DMS53 treated with DMSO at 0.1 percent for 48 hours (cell line): Measurements from ENCODE around the gene ADAM10.
"Not testable (repeated sequence)": the region's sequence is repeated elsewhere in the genome, so short reads cannot be mapped to it uniquely, and the experiment has no call there.

ENCODE experiments used
- DNase-seq: peaks from one replicate; lab custom pipeline; 2025; ENCODE audit not compliant: unreplicated experiment; lab: John Stamatoyannopoulos, UW

The ADAM10 gene

DNA sequence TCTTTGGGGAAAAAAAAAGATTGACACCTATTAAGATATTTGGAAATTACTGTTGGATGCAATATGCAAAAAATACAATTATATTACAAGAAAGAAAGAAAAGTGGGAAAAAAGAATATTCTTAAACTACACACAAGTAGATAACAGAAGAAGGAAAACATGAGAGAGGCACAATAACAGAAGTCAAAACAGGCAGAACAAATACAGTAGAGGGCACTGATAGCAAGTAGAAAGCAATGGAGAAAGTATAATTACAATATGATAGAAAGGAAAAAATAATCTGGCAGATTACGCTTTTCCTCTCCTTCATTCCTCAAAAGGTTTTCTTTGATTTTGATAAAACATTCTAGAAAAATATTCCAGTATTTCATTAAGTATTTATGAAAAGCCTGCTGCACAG, 72.1 kb downstream of the ADAM10 start:
- no peak for DNase-seq

- no peak for DNase-seq
These were observed 72.7 kb downstream of the ADAM10 start for GRCh38 chr15:58676766-58677165.

GRCh38 chr15:58671186-58671585, 78.3 kb downstream of the ADAM10 start:
- DNase-seq = no peak

GRCh38 chr15:58669108-58669507, 80.4 kb downstream of the ADAM10 start:
- no peak for DNase-seq

GRCh38 chr15:58666957-58667356, 82.5 kb downstream of the ADAM10 start:
- DNase-seq = no peak

- DNase-seq = no peak
These were observed 83.8 kb downstream of the ADAM10 start for GRCh38 chr15:58665672-58666071.

DNA sequence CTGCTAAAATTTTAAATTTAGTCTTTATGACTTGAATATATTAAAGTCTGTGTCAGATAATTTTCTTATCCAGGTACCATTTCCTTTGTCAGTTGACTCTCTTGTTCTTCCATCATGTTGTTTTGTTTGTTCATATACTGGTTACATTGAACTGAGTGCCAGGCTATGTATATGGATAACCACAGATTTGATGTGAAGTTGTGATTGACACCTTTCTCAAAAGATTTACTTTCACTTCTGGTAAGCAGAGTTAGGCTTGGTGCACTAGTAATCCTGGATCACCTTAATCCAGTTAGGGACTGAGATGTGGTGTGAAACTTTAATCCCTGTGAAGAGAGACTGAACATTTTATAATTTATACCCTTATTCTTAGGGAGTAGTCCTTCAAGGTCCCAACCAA, 99.4 kb downstream of the ADAM10 start:
- no peak for DNase-seq

DNA sequence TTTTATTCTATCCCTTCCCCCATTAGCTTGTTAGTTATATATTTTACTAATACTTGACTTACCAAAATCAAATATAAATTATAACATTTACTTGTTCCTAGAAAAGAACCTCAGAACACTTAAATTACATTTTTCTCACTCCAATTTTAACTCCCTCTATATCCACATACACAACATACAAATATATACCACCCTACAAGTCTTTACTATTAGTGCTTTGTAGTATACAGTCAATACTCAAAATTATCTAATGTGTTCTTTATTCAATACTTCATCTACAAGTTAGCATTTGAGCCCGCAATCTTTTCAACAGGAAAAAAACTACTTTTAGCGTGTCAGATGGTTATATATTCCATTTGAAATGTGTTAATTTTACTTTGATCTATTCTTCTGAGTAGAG, 100.3 kb downstream of the ADAM10 start:
- DNase-seq = no peak

DNA sequence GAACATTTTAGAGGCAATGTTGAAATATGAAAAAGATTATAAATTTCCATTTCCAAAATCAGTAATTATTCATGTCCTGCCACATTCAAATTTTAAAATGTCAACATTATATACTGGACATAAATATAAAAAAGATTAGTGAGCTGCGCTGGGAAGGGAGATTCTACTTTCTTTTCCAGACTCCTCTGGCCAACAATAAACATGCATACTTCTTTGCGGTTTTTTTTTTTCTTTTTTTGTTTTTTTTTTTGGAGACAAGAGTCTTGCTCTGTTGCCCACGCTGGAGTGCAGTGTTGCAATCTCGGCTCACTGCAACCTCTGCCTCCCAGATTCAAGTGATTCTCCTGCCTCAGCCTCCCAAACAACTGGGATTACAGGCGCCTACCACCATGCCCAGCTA, 105.5 kb downstream of the ADAM10 start:
- no peak for DNase-seq

- peak; percentile 7 for DNase-seq
These were observed 107.8 kb downstream of the ADAM10 start for GRCh38 chr15:58641660-58642059.

DNA sequence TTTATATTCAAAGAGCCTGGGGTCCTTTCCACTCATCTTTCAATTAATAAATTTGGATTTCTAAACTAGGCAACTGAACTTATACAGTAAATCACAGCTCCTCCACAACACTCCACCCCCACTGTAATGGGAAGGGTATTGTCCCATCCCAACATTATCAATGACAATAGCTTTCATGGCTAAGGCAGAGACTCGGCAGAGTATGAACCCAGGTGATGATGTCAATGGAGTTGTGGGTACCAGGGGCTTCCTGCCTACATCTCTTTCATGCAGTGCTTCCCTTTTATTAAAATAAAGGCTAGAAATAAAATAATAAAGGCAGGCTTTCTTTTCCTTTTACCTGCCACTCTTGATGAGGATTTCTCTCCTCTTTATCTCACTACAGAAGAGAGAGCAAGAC, 109.5 kb downstream of the ADAM10 start:
- DNase-seq = no peak

GRCh38 chr15:58639002-58639756, 110.3 kb downstream of the ADAM10 start:
- DNase-seq = no peak

DNA sequence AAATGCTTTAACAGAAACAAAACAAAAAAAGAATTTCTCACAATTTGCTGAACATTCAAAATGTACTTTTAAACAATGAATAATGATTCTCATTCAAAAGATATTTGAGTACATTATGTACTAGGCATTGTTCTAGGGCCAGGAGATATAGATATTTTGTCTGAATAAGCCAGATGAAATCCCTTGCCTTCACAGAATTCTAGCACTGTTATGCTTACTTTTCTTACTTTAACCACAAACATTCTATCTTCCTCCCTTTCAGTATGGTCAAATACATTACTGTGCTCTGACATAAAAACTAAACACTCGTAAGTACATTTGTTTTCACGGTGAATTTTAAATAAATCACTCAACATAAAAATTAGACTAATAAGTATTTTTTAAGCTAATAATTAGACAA, 116.7 kb downstream of the ADAM10 start:
- DNase-seq = no peak

- no peak for DNase-seq
These were observed 118.2 kb downstream of the ADAM10 start for GRCh38 chr15:58631319-58631718.

GRCh38 chr15:58629625-58630024, 119.9 kb downstream of the ADAM10 start:
- DNase-seq = no peak

- DNase-seq = no peak
These were observed 121.1 kb downstream of the ADAM10 start for GRCh38 chr15:58628206-58628947.

DNA sequence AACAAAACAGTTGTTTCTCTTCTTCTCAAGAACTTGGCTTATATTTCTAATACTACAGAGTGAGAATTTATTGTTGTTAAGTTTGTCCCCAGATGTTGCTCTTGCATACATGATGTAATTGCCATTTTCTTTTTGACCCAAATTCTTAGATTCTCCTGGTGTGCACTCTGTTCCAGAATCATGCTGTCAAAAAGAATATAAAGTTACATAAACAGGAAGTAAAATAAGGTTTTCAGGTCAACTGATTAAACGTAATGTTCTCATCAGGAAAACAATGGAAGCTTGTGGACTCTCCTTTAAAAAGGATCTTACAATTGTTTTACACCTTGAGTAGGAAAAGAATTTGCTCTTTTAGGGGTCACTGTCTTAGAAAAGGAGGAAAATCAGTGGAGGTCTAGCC, 121.8 kb downstream of the ADAM10 start:
- DNase-seq = no peak

DNA sequence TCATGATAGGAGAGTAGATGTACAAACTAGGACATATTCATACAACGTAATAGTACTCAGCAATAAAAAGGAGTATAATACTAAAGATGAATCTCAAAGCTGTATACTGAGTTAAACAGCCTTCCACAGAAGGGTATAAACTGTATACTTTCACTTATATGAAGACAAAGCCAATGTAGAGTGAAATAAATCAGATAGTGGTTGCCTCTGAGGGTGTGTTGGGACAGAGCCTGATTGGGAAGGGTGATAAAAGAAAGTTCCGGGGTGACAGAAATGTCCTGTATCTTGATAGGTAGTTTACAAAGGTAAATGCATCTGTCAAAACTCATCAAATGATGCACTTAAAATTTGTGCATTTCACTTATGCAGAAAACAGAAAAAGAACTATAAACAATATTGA, 122.5 kb downstream of the ADAM10 start:
- DNase-seq = no peak

DNA sequence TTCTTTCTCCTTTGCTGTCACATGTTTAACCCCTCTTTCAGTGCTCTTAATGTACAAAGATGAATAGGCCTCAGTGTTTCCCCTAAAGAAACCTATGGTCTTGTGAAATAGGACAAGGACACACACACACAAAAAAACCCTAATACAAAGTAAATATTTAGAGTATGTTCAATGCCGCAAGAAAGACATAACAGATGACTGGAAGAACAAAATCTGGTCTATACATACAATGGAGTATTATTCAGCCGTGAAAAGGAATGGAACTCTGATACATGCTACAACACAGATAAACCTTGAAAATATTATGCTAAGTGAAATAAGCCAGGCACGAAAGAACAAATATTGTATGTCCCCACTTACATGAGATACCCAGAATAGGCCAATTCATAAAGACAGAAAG, 123.1 kb downstream of the ADAM10 start:
- DNase-seq = no peak

- no peak for DNase-seq
These were observed 126.6 kb downstream of the ADAM10 start for GRCh38 chr15:58622877-58623276.

GRCh38 chr15:58620268-58620667, 129.2 kb downstream of the ADAM10 start:
- DNase-seq = not testable (repeated sequence)

- DNase-seq = no peak
These were observed 133.3 kb downstream of the ADAM10 start for GRCh38 chr15:58616171-58616570.
